Spleen (tissue), 7 donors: ENCODE data around the gene RILPL1.

ENCODE experiments used
- CTCF ChIP-seq, 11 experiments: fragments of 200-600 bp in 7 of 11; fragments of 450-650 bp in 4 of 11; sonication (generic) in 4 of 11; IDR thresholded peaks in 8 of 11; conservative IDR thresholded peaks in 3 of 11; 1 replicate in 7 of 11; 2 replicates in 4 of 11; pipeline versions ENCODE4 v1.4.0 to v1.8.0; 2016 to 2021; ENCODE audit warnings: antibody characterized with exemption in 11 of 11, inconsistent platforms in 4 of 11, mild to moderate bottlenecking in 1 of 11
- POLR2A ChIP-seq, 3 donors: fragments of 450-650 bp; IDR thresholded peaks; one replicate each; pipeline ENCODE4 v1.5.1; 2017; ENCODE audit warnings: antibody characterized with exemption in 3 of 3, mild to moderate bottlenecking in 1 of 3
- POLR2AphosphoS5 ChIP-seq, 3 donors: sonication (generic); formaldehyde crosslinking; IDR thresholded peaks; one replicate each; pipeline ENCODE4 v1.5.1; 2017; ENCODE audit warnings: antibody characterized with exemption in 3 of 3
- donor health status: DM: no; HTN: no; CAD: no; lungs with moderate emphysema.
- donor health status: DM: no; HTN: no; CAD: no.
- donor health status: DM: no; HTN: no; CAD: no.

GRCh38 chr12:123442774-123443173 lies 90.7 kb downstream of the RILPL1 start:
- TF ChIP-seq CTCF (IDR thresholded peaks at IDR 0.05 in 8 of 11, conservative IDR thresholded peaks at IDR 0.05 in 3 of 11) (no peak), POLR2A (IDR thresholded peaks at IDR 0.05) (no peak), POLR2AphosphoS5 (IDR thresholded peaks at IDR 0.05) (no peak)
